GM21447 (cell line): ENCODE data around the gene OR4D9.

Experiments
- ATAC-seq: cut with Tn5 transposase; IDR thresholded peaks from one replicate; pipeline ENCODE4 v1.9.1; 2021; ENCODE audit not compliant: unreplicated experiment

The OR4D9 gene

DNA sequence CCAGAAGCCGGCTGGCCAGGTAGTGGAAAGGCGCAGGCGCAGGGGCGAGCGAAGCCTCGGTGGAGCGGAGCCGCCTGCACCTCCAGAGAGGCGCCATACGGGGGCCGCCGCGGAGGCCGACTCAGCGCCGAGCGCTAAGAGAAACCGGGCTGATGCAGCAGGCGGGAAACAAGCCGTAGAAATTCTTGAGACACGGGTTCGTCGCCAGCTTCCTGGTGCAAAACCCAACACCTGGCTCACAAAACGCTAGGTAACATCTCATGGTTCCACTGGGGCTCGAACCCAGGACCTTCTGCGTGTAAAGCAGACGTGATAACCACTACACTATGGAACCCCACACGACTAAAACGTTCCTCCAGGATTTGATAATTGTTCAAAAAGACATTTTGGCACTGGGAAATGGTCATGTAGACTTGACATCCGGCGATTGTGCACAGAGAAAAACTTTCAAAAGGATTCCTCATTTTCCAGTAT, 39.1 kb downstream of the OR4D9 start:
- peak; percentile 84 for ATAC-seq

DNA sequence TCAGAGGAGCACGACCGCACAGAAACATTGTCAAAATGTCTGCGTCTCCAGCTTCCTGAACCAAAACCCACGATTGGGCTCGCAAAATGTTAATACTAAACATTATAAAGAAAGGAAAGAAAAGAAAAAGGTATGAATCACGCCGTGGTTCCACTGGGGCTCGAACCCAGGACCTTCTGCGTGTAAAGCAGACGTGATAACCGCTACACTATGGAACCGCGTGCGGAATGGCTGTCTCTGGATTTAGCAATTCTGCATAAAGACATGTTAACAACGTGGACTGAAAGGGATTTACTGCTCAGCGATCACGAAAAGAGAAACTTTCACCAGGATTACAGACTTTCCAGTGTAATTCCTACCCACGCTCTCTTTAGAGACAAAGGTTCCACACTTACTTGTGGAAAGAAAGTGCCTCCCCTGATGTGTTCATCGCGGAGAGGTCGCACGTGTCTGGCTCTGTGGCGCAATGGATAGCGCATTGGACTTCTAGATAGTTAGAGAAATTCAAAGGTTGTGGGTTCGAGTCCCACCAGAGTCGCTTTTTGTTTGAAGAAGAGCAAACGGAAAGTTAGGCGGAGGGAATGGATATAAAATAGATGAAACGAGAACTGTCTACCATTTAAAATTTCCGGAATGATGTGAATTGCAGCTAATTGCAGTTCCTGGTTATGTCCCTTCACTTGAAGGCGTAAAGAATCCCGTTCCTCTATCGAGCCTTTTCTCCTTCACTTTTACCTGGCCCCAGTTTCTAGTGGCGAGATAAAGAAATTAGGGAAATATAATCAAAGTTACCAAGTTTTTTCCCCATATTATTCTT, 39.7 kb downstream of the OR4D9 start:
- peak; percentile 31 for ATAC-seq

DNA sequence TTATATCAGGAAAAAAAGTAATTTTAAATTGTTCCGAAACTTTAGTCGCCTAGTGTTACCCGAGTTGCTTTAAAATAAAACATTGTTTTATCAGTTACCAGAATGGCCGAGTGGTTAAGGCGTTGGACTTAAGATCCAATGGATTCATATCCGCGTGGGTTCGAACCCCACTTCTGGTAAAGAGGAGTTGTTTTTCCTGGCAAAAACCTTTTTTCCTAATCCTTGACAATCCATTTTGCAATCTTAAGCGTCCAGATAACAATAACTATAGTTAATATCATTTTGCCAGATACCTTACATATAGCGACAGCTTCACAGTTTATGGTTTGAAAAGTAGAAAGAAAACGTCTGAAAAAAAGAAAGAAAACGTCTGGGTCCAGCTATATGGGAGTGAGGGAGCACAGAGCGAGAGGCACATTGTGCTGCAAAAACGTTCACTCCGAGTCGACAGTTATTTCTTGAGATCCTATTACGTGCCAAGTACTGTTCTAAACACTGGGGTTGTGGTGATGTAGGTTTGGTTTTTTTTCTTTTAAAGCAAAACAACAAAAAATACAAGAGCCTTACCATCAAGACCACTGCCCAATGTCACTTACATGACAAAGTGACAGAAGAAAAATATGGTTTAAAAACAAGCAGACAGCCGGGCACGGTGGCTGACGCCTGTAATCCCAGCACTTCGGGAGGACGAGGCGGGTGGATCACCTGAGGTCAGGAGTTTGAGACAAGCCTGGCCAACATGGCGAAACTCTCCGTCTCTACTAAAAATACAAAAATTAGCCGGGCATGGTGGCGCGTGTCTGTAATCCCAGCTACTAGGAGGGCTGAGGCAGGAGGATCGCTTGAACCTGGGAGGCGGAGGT, 40.6 kb downstream of the OR4D9 start:
- no peak for ATAC-seq

DNA sequence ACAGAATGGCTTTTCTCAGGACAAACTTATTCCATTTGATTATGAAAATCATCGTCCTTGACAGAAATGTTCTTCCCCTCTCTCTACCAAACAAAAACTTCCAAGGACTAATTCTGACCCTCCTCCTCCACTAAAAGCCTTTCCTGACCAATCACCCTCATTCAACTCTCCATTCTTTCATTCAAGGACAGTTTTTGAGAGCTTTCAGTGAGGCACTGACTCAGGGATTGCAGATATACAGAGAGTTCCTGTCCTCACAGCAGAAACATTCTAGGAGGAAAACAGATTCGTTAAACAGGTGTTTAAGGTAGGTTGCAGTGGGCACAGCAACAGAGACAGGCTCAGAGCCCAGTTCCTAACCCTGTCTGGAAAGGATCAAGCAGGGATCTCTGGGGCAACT, 41.5 kb downstream of the OR4D9 start:
- ATAC-seq: no peak

DNA sequence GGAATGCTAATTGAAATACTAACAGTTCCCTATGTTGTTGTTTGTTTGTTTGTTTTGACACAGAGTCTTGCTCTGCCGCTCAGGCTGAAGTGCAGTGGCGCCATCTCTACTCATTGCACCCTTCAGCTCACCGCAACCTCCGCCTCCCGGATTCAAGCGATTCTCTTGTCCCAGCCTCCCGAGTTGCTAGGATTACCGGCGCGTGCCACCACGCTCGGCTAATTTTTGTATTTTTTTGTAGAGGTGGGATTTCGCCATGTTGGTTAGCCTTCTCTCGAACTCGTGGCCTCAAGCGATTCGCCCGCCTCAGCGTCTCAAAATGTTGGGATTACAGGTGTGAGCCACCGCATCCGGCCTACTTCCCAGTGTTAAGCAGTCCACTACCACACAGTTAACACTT, 42.0 kb downstream of the OR4D9 start:
- no peak for ATAC-seq

DNA sequence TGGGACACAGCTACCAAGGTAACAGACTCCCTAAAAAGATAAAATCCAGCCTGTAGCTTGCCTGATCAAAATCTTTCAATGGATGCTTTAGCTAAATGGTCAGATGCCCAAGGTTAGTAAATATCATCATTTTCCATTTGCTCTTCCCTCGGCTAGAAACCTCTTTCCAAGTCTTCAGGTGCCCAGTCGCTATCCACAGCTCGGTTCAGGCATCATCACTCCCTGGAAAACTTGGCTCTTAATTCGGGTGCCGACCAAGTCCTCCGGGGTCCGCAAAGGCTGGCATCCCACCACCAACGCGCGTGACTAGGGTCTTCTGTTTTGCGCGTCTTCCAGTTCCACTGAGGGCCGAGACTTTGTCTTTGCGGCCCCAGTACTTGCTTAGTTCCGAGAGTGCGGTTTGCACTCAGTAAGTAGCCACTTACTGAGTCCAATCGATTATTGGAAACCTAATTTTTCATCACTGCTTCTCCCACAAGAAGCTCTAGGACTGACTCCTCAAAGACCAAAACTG, 44.3 kb downstream of the OR4D9 start:
- ATAC-seq: no peak

DNA sequence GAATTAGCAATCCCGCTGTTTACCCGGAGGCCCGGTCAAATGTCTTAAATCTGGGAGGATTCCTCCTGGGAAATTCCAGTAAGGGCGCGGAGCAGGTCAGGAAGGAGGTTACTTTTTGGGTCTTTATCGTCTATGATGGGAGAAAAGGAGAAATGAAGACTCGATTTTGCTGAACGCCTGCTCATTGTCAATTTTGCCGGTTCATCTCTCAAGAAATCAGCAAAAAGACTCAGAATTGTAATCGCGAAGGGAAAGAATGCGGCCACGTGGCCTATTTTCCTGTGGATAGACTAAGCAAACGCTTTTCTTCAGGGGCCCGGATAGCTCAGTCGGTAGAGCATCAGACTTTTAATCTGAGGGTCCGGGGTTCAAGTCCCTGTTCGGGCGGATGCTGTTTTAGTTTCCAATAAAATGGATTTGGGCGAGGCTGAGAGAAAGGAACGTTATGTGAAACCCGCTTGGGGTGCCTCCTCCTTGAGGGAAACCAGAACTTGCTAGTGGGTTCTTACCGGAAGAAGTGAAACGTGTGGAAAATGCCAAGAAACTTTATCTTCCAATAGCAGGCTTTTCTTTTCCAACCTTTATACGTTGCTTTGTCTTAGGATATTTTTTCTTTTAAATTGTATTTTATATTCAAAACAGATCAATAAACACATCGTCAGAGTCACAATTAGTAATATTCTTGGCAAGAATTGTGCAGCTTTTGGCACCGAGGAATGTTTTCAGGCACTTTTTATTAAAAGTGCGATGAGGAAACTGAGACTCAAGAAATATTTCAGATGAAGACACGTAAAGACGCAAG, 45.0 kb downstream of the OR4D9 start:
- no peak for ATAC-seq

DNA sequence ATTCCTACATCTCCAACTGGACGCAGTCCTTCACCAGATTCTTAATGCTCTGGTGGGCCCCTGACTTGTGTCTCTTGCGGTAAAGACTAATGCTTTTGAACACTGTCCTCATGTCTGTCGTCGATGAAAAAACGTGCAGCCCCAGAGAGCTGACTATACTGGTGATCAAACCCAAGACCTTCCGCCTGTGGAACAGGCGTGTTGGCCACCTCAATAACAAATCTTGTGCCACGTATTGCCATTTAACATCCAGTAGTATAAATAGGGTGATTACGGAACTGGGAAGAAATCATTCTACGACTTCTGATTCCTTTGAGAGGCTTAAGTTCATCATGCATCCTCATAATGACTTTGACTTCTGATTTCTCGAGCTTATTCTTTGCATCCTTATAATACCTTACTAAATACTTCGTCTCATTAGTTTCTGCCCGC, 45.6 kb downstream of the OR4D9 start:
- ATAC-seq: peak; percentile 13

DNA sequence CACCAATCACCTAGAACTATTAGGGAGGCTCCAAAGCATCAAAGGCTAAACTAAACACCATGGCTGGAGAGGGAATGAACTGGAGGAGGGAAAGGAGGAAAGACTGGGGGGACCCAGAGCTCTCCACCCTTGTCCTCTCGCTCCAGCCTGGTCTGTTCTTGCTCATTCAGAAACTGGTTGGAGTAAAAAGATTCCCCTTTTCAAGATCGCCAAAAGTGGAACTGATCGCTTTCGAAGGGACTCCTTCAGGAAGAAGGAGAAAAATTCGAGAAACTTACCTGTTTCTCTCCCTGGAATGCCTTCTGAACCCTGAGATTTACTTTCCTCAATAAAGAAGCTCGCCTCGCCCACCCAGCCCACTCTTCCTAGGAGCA, 46.9 kb downstream of the OR4D9 start:
- ATAC-seq: no peak

DNA sequence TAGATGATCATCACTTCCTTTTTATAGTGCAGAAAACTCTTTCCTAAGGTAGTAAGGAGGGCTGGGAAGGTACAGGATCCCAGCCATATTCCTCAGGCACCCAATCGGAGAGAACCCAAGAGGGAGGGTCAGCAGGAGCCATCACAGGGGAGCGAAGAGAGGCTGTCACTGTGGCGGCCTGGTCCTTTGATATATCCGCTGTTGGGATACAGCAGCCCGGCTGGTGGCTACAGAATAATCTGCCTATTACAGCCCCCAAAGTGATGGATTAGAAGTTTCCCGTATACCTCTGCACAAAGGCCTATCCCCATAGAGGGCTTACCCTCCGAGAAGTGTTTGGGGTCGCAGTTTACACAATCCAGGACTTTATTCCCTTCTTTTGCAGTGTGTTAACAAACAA, 48.5 kb downstream of the OR4D9 start:
- ATAC-seq: no peak

DNA sequence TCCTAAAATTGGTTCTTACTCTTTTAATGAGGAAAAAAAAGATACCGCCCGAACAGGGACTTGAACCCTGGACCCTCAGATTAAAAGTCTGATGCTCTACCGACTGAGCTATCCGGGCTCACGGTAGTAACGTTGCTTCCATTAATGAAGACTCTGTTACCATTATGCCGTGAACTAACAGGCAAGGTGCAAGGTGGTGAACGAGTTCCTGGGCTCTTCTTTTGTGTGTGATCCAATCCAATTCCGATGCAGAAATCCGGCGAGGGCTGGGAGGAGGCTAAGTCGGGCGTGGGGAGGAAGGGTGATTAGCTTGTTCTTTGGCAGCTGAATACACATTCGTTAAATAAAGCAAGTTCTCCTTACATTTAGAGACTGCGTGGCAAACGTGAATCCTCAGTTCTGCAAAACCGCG, 49.0 kb downstream of the OR4D9 start:
- ATAC-seq: peak; percentile 12

DNA sequence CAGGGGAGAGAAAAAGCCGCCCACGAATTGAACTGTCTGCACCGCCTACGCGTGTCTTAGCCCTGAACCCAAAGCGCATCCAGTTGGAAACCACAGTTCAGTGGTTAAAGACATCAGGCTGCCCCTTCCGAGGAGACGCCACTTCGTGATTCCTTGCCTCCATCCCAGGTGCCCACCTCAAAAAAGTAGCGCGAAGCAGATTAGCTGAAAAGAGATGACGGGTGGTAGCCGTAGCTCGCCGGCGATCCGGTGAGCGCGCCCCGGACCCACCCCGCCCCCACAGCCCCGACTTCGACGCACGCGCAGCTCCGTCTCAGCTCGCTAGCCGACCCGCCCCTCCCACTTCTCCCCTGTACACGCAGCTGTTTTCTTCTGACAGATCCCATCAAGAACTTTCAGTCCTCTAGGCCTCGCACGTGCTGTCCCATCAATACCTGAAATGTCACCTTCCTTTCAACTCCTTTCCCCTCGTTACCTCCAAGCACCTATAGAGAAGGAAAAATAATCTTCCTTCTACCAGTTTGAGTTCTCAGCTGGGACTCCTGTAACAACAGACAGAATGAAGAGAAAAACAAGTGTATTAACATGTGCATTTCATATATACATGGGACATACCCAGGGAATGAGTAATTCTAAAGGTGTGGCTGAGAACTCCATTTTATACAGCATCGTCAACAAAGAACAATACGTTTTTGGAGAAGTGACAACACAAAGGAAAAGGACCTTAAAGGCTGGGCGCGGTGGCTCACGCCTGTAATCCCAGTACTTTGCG, 49.5 kb downstream of the OR4D9 start:
- peak; percentile 36 for ATAC-seq

DNA sequence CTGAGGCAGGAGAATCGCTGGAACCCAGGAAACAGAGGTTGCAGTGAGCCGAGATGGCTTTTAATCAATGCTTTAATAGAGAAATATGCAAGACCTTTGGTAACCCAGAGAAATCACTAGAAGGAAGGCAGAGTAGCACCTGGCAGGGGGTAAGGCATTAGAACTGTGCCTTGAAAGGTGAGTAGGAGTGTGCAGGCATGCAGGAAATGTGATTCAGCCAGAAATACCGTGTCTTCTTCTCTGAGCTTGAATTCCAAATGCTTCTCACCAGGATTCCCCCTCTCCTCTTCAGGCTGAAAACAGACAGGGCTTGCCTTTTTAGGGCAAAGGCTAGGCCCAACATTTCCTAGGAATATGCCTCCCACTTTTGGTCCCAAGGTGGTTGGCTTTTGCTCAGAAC, 51.0 kb downstream of the OR4D9 start:
- no peak for ATAC-seq
